Brain pericyte (primary cell): Measurements from ENCODE around the gene UNC13D.
"Not testable (repeated sequence)": the region's sequence is repeated elsewhere in the genome, so short reads cannot be mapped to it uniquely, and the experiment has no call there.

Experiments
- DNase-seq: peaks from one replicate; pipeline ENCODE4 v3.0.0-alpha.2; 2012; ENCODE audit warnings: low read depth, low spot score

UNC13D gene

DNA sequence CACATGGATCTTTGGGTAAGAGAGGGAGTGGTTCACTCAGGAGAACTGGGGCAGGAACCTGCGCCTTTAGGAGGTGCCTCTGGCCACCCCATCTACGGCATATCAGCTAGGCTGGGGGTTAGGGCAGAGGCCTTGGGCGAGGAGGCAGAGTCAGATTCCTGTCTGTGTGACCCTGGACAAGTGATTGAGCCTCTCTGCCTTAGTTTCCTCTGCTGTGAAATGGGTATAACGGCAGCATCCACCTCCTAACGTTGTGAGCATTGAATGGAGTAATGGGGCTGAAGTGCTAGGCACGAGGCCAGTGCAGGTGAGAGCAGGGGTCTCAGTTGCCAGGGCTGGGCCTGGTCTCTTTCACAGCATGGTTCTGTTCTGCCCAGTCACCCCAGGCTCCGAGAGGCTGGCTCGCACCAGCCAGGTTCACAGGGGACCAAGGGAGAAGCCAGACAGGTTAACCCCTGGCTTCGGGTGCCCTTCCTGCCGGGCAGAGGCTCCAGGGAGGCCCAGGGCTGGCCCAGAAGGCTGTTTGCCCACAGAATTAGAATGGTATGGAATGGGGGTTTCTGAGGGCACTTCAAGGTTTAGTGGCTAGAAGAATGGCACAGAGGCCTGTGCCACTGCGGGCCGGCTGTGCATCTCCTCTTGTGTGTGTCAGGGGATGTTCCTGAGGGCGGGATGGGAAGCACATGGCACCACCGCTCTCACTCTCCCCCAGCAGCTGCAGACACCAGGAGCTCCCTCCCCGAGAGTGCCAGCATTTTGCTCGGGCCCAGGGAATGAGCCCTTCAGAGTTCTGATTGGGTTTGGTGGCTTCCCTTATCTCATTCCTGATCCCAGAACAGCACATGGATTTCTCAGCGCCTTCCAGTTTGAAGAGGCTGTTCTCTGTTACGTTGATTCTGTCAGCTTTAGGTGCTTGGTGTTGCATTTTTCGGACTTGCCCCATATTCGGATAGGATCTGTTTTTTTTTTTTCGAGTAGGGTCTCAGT, 23.8 kb downstream of the UNC13D start:
- DNase-seq, result no peak

DNA sequence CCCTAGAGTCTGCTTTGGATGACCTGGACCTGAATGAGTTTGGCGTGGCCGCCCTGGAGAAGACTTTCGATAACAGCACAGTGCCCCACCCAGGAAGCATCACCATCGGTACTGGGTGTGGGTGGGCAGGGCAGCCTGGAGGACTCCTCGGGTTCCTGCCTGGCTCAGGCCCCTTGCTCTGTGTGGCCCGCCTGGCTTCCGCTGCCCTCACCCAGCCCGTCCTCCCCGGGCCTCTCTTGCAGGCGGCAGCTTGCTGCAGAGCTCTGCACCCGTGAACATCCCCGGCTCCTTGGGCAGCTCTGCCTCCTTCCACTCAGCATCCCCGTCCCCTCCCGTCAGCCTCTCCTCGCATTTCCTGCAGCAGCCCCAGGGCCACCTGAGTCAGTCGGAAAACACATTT, 24.5 kb downstream of the UNC13D start:
- no peak for DNase-seq

DNA sequence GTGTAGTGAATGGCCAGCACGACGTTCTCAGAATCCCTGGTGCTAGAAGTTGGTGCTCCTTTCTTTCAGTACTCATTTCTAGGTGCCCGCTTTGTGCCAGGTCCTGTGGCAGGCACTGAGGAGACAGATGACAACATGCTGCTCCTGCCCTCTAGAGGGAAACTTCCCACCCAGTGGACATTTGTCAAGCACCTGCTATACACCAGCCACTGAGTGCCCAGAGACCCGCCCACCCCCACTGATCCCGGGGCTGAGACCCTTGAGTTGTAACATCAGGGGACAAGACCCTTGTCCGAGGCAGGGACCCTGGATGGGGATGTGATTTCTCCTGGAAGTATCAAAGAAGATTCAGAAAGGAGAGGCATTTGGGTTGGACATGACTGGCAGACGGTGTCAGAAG, 25.1 kb downstream of the UNC13D start:
- DNase-seq, result no peak

DNA sequence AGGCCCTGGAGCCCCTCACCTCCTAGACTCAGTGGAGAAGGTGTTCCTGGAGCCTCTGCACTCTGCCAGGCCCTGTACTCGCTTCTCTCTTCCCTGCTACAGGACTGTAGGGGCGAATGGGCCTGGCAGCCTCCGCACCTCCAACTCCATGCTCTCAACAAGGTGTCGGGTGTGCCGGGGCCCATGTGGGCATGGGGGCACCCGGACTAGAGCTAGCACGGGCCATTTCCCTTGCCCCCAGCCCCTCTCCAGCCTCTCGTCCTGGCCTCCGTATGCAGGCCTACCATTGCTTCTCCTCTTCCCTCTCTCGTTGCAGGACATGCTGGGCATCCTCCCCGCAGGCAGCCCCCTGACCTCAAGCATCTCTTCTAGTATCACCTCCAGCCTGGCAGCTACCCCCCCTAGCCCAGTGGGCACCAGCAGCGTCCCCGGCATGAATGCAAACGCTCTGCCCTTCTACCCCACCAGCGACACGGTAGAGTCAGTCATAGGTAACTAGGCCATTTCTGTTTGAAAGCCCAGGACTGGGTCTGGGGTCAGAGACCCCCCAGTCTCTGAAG, 25.8 kb downstream of the UNC13D start:
- DNase-seq, result no peak

DNA sequence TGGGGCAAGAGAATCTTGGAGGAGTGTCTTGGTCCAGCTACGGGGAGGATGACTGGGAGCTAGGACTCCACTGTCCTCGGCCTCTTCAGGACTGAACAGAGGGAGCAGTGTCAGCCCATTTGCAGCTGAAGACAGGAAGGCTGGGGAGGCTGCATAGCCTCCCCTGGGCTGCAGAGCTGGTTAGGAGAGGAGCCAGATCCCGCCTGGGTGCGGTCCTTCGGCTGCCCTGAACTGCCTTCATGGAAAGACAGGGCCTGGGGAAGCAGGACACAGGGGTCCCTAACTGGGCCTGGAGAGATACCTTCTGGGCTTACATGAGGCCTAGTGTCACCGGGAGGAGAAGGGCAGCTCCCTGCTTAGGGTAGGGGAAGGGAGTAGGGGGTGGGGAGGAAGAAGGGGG, 26.6 kb downstream of the UNC13D start:
- no peak for DNase-seq

DNA sequence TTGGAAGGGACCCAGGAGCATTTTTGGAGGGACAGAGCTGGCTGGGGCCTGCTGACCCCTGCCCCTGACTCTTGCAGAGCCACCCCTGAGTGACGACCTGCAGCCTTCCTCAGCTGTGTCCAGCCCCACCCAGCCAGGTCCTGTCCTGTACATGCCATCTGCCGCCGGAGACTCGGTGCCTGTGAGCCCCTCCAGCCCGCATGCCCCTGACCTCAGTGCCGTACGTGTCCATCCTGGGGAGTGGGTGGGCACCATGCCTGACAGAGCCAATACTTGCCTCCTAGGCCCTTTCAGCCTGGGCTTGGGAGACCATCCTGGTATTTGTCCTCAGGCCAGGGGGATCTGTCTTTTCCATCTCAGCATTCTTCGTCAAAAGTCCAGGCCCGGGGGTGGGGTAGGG, 27.5 kb downstream of the UNC13D start:
- no peak for DNase-seq

DNA sequence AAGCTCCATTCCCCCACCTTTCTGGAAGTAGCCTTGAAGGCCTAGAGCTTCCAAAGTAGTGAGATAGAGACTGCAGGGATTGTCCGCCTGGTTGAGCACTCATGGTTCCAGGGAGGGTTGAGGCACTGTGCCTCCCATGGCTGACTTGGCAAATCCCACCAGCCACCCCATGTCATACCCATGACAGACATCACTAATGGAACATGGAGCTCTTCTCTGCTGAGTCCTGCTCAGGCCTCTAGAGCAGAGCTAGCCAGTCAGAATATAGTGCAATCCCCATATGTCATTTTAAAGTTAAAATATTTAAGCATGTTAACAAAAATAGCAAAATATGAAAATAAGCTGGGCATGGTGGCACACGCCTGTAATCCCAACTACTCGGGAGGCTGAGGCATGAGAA, 28.8 kb downstream of the UNC13D start:
- no peak for DNase-seq

DNA sequence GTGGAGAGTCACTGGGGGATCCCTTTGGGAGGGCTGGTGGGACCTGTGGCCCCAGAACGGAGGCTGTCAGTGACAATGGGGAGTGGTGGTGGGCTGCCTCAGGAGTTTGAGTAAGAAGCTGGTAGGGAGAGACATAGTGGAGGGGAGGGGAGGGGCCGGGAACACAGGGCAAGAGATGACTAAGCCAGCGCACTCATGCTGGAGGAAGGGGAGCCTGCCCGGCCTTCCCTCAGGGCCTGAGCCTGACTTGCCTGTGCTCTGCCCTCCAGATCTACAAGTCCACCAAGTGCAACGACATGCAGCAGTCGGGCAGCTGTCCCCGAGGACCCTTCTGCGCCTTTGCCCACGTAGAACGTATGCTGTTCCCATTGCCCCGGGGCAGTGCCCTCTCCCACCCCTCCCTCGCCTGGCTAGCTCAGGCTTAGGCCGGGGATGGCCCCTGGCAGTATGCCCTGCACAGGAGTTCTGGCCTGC, 29.3 kb downstream of the UNC13D start:
- DNase-seq, result no peak

DNA sequence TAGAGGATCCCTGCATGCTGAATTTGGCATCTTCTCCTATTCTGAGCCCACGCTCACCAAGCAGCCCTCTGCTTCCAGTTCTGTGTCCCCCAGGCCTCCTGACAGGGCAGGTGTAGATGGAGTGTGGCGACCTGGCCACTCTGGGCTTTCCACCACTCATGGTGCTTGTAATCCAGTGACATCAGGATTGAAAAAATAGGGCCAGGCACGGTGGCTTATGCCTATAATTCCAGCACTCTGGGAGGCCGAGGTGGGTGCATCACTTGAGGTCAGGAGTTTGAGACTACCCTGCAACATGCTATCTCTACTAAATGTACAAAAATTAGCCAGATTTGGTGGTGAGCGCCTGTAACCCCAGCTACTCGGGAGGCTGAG, 30.2 kb downstream of the UNC13D start:
- DNase-seq, result no peak

DNA sequence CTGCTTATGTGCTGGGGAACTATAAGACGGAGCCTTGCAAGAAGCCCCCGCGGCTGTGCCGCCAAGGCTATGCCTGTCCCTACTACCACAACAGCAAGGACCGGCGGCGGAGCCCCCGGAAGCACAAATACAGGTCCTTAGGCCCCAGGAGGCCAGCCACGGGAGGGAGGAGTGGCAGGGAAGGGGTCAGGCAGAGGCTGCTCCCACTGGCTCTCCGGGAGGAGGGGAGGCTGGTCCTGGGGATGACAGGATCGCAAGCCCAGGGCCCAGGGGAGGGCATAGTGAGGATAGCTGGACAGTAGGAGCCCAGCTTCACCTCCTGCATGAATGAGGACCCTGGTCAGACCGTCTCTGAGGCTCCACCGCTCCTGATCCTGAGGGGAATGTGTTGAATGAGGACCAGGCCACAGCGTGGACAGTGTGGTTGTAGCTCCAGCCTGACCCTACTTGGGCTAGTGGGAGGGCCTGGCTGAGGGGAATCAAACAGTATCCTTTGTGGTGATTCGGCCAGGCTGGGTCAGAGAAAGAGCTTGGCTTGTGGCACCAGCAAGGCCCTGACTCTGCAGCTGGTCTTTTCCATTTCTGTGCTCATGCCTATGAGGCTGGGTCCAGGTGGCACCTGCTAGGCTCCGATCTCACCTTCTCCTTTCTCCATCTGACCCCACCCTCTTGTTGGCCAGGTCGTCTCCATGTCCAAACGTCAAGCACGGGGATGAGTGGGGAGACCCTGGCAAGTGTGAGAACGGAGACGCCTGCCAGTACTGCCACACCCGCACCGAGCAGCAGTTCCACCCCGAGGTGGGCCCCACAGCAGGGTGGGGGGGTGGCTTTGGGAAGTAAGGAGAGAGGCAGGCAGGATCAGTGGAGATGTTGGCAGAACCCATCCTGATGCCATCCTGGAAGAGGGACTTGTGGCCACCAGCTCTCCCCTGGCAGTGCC, 30.9 kb downstream of the UNC13D start:
- DNase-seq, result no peak

DNA sequence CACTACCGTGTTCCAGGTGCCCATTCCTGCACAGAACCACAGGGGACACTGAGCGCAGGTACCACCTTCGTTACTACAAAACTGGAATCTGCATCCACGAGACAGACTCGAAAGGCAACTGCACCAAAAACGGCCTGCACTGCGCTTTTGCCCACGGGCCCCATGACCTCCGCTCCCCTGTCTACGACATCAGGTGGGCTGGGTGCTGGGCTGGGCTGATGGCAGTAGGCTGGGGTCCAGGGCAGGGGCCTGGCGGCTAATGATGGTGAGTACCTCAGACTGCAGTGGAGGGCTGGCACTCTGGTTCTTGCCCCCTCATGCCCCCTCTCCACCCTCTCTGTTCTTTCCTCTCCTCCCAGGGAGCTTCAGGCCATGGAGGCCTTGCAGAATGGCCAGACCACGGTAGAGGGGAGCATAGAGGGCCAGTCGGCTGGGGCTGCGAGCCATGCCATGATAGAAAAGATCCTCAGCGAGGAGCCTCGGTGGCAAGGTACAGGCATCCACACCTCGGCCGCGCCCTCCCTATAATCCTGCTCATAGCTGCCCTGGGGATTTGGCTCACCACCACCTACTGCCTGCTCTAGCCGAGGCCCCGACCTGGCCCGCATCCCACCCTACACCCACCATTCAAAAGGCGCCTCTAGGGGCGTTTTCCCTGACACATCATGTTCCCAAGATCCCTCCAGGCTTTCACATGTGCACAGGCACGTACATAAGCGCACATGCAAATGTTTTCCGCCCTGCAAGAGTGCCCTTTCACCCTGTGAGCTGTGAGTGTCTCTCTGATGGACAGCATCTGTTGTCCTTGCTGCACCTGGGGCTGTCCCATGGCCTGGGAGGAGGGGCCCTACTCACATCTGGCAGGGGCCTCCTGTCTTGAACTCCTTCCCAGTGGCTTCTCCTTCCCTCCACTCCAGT, 31.8 kb downstream of the UNC13D start:
- no peak for DNase-seq

DNA sequence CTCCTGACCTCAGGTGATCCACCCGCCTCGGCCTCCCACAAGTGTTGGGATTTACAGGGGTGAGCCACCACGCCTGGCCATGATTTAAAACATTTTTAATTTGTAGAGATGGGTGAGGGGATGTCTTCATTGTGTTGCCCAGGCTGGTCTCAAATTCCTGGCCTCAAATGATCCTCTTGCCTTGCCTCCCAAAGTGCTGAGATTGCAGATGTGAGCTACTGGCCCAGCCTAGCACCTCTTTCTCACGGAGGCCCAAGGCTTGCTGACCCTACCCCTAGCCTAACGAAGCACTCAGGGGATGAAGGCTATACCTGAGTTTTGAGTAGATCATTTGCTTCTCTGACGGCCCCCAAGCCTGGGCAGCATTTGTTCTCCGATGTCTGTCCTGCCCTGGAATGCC, 33.0 kb downstream of the UNC13D start:
- no peak for DNase-seq

DNA sequence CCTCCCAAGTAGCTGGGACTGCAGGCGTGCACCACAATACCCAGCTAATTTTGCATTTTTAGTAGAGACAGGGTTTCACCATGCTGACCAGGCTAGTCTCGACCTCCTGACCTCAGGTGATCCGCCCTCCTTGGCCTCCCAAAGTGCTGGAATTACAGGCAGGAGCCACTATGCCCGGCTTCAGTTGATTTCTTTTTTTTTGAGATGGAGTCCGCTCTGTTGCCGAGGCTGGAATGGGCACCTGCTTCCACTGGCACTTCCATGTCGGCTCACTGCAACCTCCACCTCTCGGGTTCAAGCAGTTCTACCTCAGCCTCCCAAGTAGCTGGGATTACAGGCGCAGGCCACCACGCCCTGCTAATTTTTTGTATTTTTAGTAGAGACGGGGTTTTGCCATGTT, 33.4 kb downstream of the UNC13D start:
- DNase-seq, result not testable (repeated sequence)

DNA sequence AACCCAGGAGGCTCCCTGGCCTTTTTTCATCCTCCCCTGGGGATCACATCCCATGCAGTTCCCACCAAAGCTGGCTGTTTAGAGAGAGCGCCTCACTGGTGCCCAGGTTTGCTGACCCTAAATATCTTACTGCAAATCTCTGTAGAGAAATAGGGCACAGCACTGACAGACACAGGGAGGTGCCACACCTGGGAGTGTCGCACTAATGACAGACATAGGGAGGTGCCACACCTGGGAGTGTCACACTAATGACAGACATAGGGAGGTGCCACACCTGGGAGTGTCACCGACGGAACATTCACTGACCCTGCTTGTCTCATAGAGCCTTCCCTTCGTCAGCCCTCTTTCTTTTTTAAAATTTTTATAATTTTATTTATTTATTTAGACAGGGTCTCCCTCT, 34.0 kb downstream of the UNC13D start:
- DNase-seq, result no peak

DNA sequence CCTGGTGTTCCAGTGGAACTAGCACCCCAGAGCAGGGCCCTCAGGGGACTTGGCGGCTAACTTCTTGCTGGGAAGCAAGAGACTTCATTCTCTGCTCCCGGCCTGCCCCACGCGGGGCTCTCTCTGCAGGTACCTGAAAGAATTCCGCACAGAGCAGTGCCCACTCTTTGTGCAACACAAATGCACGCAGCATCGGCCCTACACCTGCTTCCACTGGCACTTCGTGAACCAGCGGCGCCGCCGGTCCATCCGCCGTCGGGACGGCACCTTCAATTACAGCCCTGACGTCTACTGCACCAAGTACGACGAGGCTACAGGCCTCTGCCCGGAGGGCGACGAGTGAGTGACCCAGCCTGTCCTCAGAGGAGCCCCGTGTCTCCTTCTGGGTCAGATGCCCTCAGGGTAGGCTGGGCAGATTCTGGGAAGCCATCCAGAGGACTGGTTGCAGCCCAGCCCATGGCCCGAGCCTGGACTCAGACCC, 34.5 kb downstream of the UNC13D start:
- no peak for DNase-seq

DNA sequence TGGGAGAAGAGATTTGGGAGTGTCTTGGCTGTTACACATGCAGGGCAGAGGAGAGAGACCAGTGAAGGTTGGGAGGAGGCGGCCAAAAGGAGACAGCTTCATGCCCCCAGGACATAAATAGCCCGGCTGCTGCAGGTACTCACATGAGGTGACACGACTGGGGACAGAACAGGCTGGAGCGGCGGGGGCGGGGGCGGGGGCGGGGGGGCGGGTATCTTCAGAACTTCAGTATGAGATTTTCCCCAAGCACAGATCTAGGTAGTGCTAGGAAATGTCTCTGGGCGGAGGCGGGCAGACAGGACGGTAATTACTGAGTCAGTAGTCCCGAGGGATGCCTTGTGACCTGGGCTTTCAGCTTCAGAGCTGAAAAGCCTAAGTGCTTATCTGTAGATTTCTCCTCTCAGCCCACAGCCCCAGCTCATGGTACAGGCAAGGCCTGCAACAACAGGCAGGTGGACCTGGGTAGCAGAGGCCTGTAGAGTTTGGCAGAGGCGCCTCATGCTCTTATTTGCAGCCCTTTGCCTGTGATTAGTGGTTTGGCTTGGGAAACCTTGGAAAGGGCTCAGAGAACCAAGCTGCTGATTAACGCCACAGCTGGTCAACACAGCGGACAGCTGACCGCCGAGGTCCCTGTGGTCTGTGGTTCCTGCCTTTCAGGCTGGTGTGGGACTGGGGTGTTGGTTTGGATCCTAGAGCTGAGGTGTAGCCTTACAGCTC, 35.1 kb downstream of the UNC13D start:
- DNase-seq, result no peak

DNA sequence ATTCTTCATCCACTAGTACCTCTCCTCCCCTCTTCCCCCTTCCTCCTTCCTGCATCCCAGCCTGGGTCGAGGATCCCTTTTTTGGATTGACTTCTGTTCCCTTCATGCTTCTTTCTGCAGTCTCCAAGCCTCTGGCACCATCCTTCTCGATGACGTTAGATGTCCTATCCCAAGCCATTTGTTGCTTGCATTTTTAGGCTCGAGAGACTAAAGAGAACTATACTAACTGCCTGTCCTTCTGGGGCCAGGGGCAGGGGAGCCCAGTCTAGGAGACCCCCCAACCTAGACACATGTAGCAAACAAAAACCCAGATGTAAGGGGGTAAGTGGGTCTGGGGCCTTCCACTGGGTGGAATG, 35.7 kb downstream of the UNC13D start:
- no peak for DNase-seq

DNA sequence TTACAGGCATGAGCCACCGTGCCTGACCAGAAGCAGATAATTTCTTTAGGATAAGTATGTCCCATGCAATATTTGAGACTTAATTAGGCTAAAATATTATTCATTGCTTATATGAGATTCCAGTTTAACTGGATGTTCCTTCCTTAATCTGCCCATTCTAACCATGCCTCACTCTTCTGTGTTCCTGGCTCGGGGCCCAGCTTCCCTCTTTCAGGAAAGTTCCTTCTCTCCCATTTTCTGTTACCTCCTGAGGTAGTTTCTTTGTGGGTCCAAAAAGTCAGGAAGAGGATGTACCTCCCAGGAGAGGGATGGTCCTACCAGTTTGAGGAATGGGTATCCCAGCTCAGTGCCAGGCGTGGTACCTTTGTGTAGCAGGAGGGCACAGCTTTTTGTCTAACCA, 36.3 kb downstream of the UNC13D start:
- no peak for DNase-seq

DNA sequence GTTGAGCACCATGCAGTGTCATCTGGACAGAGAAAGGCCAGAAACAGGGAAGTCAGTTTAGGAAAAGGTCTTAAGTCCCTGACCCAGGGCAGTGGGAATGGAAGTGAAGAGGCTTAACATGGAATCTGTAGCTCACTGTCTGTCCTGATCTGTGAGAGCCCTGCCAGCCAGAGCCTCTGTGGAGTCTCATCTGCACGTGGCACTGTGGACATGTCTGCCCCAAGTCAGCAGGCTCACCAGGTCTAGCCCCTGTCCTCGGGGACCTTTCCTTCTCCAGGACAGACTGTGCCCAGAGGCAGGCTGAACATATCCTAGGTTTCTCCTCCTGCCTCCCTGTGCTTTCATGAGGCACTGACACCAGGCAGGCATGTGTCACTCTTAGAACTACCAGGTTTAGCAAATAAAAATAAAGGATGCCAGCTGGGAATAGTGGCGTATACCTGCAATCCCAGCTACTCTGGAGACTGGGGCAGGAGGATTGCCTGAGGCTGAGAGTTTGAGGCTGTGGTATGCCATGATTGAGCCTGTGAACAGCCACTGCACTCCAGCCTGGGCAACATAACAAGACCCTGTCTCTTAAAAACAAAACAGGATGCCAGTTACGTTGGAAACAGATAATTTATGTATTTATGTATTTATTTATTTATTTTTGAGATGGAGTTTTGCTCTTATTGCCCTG, 37.2 kb downstream of the UNC13D start:
- no peak for DNase-seq

DNA sequence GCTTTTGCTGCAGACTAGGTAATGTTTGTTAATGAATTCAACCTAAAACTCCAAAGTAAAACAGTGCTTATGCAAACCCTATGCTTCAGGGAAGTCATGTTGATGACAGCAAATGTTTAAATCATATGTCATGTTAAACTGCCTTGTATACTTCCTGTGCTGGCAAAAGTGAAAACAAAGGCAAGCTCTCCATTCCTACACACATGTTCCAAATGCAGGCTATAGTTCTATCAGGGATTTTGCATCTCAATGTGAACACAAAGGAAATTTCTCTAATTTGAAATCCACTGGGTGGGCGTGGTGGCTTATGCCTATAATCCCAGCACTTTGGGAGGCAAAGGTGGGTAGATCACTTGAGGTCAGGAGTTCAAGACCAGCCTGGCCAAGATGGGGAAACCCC, 40.3 kb downstream of the UNC13D start:
- DNase-seq, result no peak
